PFSK-1 (cell line): ENCODE results near the gene RER1.

ENCODE experiments used
- POLR2AphosphoS5 ChIP-seq: IDR thresholded peaks from 2 replicates; pipeline ENCODE4 v1.6.1; 2012; ENCODE audit warnings: low read depth, mild to moderate bottlenecking, control low read depth, low read length, moderate library complexity
- SIN3A ChIP-seq: IDR thresholded peaks from 2 replicates; pipeline ENCODE4 v1.6.1; 2012; ENCODE audit warnings: mild to moderate bottlenecking, low read length, moderate library complexity, borderline replicate concordance; ENCODE audit not compliant: insufficient read depth
- TAF1 ChIP-seq: IDR thresholded peaks from 2 replicates; pipeline ENCODE4 v1.6.1; 2012; ENCODE audit warnings: low read length, control low read depth, borderline replicate concordance; ENCODE audit not compliant: insufficient read depth
- TF ChIP-seq, protein P1 (sequence below), 2 experiments: IDR thresholded peaks; 2 replicates each; pipeline versions ENCODE4 v1.6.1 to v1.8.0; 2011 to 2012; ENCODE audit warnings: low read depth in 2 of 2, low read length in 2 of 2, control low read depth in 1 of 2, inconsistent platforms in 1 of 2, mild to moderate bottlenecking in 1 of 2, moderate library complexity in 1 of 2; ENCODE audit not compliant: insufficient read depth in 1 of 2

GRCh38 chr1:2375246-2375922 lies 16.3 kb upstream of the RER1 start:
- TF ChIP-seq POLR2AphosphoS5 (no peak), TAF1 (no peak), SIN3A (no peak)
- TF ChIP-seq, protein P1, sequence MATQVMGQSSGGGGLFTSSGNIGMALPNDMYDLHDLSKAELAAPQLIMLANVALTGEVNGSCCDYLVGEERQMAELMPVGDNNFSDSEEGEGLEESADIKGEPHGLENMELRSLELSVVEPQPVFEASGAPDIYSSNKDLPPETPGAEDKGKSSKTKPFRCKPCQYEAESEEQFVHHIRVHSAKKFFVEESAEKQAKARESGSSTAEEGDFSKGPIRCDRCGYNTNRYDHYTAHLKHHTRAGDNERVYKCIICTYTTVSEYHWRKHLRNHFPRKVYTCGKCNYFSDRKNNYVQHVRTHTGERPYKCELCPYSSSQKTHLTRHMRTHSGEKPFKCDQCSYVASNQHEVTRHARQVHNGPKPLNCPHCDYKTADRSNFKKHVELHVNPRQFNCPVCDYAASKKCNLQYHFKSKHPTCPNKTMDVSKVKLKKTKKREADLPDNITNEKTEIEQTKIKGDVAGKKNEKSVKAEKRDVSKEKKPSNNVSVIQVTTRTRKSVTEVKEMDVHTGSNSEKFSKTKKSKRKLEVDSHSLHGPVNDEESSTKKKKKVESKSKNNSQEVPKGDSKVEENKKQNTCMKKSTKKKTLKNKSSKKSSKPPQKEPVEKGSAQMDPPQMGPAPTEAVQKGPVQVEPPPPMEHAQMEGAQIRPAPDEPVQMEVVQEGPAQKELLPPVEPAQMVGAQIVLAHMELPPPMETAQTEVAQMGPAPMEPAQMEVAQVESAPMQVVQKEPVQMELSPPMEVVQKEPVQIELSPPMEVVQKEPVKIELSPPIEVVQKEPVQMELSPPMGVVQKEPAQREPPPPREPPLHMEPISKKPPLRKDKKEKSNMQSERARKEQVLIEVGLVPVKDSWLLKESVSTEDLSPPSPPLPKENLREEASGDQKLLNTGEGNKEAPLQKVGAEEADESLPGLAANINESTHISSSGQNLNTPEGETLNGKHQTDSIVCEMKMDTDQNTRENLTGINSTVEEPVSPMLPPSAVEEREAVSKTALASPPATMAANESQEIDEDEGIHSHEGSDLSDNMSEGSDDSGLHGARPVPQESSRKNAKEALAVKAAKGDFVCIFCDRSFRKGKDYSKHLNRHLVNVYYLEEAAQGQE (IDR thresholded peaks at IDR 0.05; ENCODE audit: insufficient read depth in 1 of 2, low read depth in 2 of 2, low read length in 2 of 2) = no peak
